Neural cell (in vitro differentiated cells): Measurements from ENCODE around the gene SLC29A4.

Source experiments
- EZH2 ChIP-seq: fragments of 200-600, 300-800 bp; shearing (Covaris generic), sonication (generic); IDR thresholded peaks from 2 replicates; pipeline ENCODE4 v1.6.1; 2014; ENCODE audit warnings: antibody characterized with exemption, low read length, borderline replicate concordance, mild to moderate bottlenecking; ENCODE audit not compliant: insufficient read depth, poor library complexity, severe bottlenecking
- TAF1 ChIP-seq: IDR thresholded peaks from 2 replicates; pipeline ENCODE4 v1.6.1; 2012; ENCODE audit warnings: low read depth
- TF ChIP-seq, protein P1 (sequence below): fragments of 450-650 bp; IDR thresholded peaks from 2 replicates; pipeline ENCODE4 v1.5.1; 2014; ENCODE audit warnings: antibody characterized with exemption, mild to moderate bottlenecking, moderate library complexity; ENCODE audit not compliant: poor library complexity, severe bottlenecking

DNA sequence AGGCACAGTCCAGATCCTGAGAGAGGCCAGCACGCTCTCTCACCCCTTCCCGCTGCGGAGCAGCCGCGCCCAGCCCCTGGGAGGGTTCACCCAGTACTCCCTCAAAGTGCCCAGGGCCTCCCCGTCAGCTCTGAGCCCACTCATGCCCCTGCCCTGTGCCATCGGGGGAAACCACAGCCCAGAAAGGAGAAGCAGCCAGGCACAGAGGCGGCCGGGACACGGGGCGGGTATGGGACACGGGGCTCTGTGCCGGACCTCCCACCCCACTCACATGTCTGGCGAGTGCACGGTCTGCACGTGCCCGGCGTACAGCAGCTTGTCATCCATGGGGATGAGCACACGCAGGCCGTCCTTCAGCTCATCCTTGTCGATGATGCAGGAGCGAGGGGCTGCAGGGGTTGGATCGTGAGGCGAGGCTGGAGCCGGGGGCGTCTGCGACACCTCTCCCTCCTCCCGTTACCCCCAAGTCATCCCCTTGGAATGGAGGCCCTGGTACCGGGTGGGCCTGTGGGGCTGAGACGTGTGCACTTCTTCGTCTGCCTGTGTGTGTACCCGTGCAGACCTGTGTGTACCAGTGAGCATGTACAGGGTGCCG lies 38.2 kb downstream of the SLC29A4 start:
- TF ChIP-seq, protein P1, sequence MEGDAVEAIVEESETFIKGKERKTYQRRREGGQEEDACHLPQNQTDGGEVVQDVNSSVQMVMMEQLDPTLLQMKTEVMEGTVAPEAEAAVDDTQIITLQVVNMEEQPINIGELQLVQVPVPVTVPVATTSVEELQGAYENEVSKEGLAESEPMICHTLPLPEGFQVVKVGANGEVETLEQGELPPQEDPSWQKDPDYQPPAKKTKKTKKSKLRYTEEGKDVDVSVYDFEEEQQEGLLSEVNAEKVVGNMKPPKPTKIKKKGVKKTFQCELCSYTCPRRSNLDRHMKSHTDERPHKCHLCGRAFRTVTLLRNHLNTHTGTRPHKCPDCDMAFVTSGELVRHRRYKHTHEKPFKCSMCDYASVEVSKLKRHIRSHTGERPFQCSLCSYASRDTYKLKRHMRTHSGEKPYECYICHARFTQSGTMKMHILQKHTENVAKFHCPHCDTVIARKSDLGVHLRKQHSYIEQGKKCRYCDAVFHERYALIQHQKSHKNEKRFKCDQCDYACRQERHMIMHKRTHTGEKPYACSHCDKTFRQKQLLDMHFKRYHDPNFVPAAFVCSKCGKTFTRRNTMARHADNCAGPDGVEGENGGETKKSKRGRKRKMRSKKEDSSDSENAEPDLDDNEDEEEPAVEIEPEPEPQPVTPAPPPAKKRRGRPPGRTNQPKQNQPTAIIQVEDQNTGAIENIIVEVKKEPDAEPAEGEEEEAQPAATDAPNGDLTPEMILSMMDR, result no peak
- TF ChIP-seq EZH2 (no peak), TAF1 (no peak)
